MV-4-11 (cell line): ENCODE data around the gene SPDYE1.
A peak's percentile ranks its signal among the peaks of the same experiment; 100 is the strongest.

Experiments used
- DNase-seq: peaks from one replicate; lab custom pipeline; 2025; lab: John Stamatoyannopoulos, UW

Gene SPDYE1

DNA sequence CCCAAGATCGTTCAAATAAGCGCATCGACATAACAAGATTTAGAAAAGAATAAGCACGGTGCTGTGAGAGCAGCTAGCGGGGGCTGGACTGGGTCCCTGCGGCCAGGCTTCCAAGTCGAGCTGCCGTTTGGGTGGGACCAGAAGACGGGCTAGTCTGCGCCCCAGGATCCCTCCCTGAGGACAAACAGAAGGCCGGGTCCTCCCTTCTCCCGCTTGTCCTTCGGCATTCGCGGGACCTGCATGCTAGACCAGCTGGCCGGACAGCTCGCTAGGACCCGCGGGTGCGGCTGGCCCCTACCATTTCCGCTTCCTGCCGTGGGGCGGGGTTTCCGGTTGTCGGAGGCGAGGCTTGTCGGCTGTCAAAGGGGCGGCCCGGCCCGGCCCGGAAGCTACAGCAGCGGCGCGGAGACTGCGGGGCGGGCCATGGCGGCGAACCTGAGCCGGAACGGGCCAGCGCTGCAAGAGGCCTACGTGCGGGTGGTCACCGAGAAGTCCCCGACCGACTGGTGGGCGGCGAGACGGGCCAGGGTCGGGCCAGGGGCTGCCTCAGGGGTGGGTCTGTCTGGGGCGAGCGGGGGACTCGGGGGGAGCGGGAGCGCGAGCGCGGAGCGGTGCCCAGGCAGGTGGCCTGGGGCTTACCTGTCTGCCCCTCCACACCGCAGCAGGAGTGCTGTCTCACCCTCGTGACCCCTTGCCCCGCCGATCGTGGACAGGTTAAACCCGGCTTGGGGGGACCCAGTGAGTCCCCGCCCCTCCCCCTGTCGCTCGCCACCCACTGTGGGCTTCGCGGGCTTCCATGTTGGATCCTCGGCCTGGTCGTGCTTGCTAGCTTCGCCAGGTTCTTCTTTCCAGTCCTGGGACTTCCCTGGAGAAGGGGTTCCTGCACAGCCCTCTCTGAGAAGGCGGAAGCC lies 46.9 kb downstream of the SPDYE1 start, which contains the start of gene DBNL:
TSS of gene DBNL (plus strand) at position 388 of the 911 bp plus-strand sequence. CDS start at position 424, 36 bp downstream.
- peak; percentile 84 for DNase-seq

DNA sequence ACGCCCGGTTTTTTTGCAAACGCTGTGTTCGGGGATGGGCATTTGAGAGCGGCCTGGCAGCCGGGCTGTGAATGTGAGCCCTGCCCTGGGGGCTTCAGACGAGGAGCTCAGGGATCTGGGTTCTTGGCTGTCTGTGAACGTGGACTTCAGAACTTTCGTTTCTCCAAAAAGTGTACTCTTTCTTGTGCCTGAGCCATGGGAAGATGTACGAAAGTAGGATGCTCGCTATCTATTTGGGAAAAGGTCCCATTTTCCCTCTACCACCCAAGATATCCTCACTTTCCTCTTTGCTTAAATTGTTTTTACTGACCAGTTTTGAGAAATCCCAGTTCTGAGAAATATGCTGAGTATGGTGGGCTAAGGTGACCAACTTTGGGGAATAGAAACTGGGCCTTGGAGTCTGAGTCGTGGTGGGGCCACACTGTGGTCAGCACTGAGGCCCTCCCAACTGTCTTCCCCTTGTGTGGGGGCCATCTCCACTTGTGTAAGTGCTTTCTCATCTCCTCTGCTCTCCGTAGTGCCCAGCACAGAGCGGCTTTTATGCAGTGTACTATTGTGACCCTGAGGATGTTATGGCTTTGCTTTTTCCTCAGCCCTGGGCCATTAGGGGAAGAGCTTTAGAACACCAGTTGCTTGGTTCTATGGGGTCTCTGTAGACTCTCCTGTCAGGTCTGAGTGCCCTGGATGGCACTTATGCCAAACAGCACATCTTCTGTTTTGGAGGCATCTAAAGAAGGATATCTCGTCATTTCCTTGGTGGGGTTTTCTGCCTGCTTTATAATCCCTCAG lies 47.7 kb downstream of the SPDYE1 start:
- peak; percentile 91 for DNase-seq

DNA sequence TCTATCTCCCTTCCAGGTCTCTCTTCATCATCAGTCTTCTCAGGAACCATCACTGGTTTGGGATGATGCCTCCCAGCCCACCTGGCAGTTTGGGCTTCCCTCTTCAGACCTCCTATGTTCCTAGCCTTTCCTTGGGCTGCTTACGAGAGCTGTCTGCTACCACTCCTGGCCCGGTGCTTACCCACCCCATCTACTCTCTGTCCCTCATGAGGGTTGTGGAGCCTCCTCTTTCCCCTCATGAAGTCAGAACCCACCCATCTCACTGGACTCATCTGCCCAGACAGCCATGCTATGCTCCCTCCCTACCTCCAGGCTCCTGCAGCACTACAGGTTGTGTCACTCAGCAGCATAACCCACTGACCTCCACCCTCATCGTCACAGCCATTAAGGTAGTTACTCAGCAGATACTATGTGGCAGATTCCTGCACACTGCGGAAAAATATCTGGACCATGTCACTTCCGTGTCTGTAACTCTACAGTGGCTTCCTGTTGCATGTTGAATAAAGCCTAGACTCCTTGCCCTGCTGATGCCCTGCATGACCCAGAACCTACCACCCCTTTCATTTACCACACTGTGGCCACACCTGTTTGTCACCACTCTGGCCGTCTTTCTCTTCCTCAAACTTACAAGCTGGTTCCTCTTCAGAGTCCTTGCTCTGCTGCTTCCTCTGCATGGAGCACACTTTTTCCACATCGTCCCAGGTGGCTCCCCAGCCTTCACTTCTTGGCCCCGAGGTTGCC lies 48.8 kb downstream of the SPDYE1 start:
- DNase-seq = peak; percentile 99

DNA sequence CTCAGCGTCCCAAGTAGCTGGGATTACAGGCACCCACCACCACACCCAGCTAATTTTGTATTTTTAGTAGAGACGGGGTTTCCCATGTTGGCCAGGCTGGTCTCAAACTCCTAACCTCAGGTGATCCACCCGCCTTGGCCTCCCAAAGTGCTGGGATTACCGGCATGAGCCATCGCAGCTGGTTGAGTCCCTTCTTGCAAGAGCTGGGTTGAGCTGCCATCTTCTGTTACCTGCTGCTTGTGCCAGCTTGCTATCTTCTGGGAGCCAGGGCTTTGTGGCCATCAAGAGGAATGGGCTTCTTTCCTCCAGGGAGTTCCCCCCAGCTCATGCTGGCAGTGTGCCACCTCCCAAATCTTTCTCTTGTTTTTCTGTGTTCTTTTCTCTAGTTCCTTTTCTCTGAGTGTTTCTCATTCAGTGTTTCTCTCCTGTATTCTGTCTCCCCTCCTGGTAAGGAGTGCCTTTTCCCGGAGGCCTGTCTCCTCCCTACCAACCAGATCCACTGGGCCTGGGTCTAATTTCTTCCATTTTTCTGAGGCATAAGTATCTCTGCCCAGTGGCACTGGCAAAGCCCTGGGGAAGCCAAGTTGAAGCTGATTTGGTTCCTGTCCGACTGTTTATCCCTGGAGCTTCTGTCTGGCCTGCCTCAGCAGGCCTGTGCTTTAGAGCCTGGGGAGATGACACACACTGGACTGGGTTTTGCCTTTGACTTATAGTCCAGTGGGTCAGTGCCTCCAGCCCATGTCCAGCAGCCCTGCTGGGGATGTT lies 50.5 kb downstream of the SPDYE1 start:
- no peak for DNase-seq

DNA sequence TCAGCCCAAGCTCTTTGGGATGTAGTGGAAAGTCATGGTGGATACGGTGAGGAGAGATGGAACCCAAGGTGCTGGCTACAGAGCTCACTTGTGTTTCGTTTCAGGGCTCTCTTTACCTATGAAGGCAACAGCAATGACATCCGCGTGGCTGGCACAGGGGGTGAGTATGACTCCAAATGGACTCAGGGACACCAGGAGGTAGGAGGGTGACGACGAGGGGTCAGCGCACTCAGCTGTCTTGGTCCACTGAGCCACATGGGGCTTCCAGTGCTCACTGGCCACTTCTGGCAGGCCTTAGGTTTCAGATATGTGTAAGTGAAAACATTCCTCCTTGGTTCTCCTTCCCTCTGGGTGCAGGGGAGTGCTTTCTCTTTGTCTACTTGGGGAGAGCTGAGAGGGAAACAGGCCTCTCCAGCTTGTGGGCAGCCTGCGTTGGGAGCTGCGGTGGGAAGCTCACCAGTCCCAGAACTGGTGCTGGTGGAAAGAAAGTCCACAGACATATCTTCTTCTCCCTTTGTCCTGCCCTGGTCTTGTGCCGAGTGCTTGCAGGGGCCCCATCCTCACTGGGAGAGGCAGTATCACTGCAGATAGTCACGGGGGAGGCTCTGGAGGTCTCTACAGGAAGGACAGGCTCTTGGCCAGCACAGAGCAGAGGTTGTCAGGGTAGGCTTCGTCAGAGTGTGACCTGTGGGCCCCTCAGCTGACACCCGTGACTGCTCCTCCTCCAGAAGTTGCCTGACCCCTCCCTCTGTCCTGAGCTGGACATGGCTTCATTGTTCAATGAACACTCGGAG lies 52.6 kb downstream of the SPDYE1 start:
- DNase-seq = no peak

DNA sequence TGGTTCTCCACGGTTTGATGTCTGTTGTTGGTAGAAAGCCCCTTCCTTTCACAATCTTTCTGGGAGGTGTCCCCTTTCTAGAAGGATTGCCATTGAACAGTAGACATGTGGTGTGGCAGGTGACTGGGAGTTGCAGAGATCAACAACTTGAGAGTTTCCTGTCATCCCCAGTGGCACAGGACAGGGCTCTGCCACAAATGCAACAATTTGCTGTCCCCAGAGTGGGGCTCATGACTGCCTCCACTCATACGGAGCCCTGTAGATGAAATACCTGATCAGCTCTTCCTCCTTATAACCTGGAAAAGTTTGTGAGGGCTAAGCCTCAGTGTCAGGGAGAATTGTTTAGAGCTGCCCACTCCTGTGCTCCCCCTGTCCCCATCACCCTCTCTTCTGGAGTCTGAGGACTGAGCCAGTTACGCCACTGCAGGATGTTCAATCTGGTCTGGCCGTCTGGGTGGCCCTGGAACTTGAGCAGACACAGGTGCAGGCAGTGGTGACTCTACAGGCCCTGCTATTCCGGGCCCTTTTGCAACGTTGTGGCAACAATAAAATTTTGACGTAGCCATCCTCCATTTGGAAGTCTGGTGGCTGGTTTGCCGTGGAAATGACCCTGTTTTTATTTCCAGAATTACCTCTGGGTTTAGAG lies 53.3 kb downstream of the SPDYE1 start:
- no peak for DNase-seq

DNA sequence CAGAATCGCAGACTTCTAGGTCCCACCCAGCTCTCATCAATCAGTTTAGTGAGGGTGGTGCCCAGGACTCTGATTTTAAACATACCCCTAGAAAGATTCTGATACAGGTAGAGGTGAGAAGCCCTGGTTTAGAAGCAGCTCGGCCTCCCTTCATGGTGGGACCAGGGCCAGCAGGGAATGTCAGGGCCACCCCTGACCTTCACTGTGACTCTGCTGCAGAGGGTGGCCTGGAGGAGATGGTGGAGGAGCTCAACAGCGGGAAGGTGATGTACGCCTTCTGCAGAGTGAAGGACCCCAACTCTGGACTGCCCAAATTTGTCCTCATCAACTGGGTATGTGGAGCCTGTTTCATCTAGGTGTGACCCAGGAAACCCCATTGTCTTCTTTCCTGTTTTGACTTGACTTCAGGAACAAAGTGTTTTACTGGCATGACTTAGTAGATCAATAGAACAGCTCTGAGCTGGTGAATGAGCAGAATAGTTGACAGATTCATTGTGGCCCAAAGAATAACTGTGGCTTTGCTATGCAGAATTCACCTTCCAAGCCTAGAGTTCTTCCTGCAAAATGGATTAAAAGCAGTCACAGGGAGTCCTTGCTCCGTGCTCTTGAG lies 54.0 kb downstream of the SPDYE1 start:
- DNase-seq = no peak

DNA sequence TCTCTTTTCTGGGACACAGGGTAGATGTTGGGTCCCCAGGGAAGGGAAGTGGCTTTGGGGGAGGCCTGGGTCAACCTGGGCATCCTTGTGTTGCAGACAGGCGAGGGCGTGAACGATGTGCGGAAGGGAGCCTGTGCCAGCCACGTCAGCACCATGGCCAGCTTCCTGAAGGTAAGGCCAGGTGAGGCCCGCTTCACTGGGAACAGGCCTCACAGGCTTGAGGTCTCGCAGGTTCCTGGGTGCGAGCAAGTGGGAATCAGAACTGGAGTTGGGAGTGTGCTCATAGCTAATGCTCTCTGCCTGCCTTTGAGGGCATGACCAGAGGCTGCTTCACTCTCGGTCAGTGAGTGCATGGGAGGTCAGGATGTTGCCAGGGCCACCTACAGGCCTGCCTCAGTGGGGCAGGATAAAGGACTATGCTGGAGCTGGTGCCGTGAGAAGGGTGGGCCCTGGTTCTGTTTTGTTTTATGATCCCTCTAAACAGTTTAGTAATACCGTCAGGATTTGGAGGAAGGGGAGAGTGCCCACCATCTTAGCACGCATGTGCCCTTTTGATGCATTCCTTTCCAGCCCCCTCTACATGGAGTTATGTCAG lies 55.2 kb downstream of the SPDYE1 start:
- DNase-seq = no peak

DNA sequence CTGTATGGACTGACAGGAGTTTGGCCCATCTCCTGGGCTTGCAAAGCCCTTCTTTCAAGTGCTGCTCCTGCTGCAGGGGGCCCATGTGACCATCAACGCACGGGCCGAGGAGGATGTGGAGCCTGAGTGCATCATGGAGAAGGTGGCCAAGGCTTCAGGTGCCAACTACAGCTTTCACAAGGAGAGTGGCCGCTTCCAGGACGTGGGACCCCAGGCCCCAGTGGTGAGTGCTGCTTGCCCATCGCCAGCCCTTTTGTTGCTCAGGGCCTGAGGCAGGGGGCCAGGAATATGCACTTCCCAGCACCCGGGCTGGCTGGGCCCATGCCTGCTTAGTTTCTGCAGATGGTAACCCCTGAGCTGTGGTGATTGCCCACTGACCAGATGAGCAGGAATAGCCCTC lies 59.0 kb downstream of the SPDYE1 start:
- DNase-seq = no peak

DNA sequence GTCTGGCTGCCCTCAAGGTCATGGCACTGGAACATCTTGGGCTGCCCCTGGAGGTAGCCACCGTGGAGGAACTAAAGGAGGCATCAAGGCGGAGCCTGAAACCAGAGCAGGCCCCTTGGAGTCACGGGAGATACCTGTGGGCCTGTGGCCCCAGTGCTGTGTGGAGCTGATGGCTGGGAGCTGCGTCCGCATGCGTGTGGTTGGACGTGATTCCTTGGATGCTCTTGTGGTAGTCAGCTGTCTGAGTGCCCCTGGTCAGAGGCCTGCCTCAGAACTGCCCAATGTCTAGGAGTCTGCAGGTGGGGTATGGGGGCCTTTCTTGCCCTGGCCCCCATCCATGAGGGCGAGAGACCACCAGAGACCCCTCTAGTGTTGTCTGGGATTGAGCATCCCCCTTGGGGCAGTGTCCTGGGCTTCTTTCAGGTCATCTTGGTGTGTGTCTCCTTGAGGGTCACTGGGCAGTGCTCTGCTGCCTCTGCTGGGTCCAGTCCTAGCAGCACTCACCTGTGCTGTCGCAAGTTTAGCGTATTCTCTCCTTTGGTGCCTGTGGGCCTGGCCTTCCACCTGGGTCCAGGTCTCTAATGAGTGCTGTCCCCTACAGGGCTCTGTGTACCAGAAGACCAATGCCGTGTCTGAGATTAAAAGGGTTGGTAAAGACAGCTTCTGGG lies 59.6 kb downstream of the SPDYE1 start:
- no peak for DNase-seq

DNA sequence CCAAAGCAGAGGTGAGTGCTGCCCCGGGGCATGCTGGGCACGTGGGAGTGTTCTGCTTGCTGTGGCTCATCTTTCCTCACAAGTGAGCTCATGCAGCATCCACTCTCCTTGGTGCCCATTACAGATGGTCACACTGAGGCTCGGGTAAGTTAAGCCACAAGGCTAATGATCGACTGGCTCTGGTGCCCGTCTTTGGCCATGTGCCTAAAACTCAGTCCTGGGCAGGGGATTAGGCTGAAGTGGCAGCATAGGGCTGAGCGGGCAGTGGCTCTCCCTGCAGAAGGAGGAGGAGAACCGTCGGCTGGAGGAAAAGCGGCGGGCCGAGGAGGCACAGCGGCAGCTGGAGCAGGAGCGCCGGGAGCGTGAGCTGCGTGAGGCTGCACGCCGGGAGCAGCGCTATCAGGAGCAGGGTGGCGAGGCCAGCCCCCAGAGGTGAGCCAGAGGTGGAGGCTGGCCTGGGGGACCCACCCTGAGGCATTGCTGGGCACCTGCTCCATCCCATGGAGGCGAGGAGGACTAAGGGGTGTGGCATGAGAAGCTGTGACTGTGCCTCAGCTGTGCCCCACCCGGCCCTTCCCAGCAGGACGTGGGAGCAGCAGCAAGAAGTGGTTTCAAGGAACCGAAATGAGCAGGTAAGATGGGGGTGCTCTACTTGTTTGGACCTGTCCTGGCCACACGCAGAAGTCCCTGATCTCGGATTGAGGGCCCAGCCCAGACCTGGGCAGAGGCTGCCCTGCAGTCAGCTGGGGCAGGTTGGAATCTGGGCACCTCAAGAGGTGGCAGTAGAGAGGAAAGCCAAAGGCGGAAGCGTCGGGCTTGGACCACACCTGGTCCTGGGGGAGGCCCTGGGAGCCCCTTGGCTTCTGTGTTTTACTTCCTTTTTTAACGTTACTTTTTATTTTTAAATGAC lies 60.4 kb downstream of the SPDYE1 start:
- no peak for DNase-seq

DNA sequence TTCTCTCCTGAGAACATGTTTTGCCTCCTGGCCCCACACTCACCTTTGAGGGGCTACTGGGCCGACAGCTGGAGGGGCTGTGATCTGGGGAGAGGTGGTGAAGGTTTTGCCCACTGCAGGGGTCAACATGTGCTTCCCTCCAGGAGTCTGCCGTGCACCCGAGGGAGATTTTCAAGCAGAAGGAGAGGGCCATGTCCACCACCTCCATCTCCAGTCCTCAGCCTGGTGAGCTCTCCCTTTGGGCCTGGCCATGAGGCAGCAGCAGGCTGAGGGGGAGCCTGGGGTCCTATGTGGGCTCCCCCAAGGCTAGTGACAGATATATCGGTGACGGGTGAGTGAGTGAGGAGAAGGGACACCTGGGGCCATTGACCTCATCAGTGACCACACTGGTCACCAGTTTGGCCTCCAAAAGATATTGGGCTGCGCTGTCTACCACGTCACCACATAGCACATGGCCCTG lies 61.1 kb downstream of the SPDYE1 start:
- no peak for DNase-seq

DNA sequence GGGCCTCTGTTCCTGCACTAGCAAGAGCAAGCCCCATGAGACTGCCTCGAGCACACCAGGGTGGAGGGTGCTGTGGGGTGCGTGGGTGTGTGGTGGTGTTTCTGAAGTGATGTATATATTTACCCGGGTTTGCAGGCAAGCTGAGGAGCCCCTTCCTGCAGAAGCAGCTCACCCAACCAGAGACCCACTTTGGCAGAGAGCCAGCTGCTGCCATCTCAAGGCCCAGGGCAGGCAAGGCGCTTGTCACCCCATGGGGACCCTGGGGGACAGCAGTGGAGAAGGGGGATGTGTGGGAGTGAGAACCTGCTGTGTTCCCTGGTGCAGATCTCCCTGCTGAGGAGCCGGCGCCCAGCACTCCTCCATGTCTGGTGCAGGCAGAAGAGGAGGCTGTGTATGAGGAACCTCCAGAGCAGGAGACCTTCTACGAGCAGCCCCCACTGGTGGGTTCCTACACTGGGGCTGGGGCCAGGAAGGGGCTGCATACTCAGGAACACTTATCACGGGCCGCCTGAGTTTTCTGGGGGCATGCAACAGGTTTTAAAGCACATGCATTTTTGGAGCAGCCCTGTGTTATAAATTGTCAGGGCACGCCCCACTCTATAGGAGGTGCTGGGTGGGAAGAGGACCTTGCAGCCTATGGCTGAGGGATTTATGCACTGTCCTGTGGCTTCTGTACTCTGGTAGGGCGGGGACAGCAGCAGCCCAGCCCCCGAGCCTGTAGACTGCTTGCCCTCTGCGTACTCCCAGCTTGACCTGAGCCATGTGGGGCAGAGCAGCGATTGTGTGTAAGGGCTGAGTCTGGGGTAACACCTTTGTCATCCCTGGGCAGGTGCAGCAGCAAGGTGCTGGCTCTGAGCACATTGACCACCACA lies 61.8 kb downstream of the SPDYE1 start:
- no peak for DNase-seq
